ENCODE results near the gene SBNO2. TPM values are rescaled to one million over a fixed set of nuclear protein-coding genes. Genes with fewer than 3 reads are reported as not detected.
A peak's percentile ranks its signal among the peaks of the same experiment; 100 is the strongest.

The SBNO2 gene
- polyA plus RNA-seq, 1 of the 3 experiments (the other 2 are of a cell fraction) = 18.3 TPM

- TF ChIP-seq ZBTB33 (IDR thresholded peaks at IDR 0.05; ENCODE audit: borderline replicate concordance, low read depth) (no peak), MEF2A (IDR thresholded peaks at IDR 0.05; ENCODE audit: borderline replicate concordance, low read depth) (no peak)
Observed at GRCh38 chr19:1080360-1081161, 93.5 kb downstream of the SBNO2 start (continued).

DNA sequence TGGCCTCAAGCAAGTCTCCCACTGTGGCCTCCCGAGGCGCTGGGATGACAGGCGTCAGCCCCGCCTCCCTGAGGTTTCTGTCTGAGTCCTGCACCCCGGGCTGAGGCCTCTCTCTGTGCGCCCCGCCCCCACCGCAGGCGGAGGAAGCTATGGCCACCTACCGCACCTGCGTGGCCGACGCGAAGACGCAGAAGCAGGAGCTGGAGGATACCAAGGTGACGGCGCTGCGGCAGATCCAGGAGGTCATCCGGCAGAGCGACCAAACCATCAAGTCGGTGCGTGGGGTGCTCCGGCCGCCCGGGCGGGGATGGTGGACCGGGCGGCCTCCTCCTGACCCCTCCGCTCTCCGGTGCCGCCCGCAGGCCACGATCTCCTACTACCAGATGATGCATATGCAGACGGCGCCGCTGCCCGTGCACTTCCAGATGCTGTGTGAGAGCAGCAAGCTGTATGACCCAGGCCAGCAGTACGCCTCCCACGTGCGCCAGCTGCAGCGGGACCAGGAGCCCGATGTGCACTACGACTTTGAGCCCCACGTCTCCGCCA, 94.4 kb downstream of the SBNO2 start:
- peak overlapping the region in 1 of 2 experiments; percentile 17; a peak in 1 of 4 replicates for H3K4me3 ChIP-seq (ENCODE audit: low read depth in 2 of 2, low read length in 1 of 2)
- no peak overlapping the region for H2AFZ ChIP-seq (ENCODE audit: low read depth)
- peak overlapping the region in 1 of 2 experiments; percentile 54; a peak in 1 of 4 replicates for H3K27ac ChIP-seq (ENCODE audit: low read depth in 2 of 2, low read length in 1 of 2)
- peaks cover 5% of the 10 kb centered on the region for H3F3A ChIP-seq (replicated peaks; ENCODE audit: insufficient read depth)
- H3K9me3 ChIP-seq = no peaks in the 10 kb centered on the region
- DNase-seq = peak; percentile 89
- no peaks in the 10 kb centered on the region for H4K20me1 ChIP-seq (ENCODE audit: insufficient read depth)
- ChIA-PET CTCF (interaction anchor here (1.0 to 3.2 kb wide), 10 partner anchors 8 to 187 kb away, joined by 3 to 24 read pairs (median 3); partner anchors contain the start of genes ARHGAP45, CNN2 and RNU6-2), POLR2A (no interaction called here)
- H3K4me2 ChIP-seq = no peak overlapping the region
- H3K79me2 ChIP-seq (ENCODE audit: insufficient read depth) = no peaks in the 10 kb centered on the region
- H3K4me1 ChIP-seq (ENCODE audit: control insufficient read depth in 1 of 2, insufficient read depth in 2 of 2, low read depth in 1 of 2, low read length in 1 of 2) = peaks cover 0 to 22% of the 10 kb centered on the region in 2 experiments; a peak in 2 of 4 replicates
- H3K9ac ChIP-seq = no peak overlapping the region
- no peaks in the 10 kb centered on the region for H3K27me3 ChIP-seq (ENCODE audit: insufficient read depth)
- H3K36me3 ChIP-seq (replicated peaks in 1 of 2; ENCODE audit: control insufficient read depth in 1 of 2, insufficient read depth in 2 of 2, low read length in 1 of 2) = no peaks in the 10 kb centered on the region
- TF ChIP-seq MXI1 (IDR thresholded peaks at IDR 0.05; ENCODE audit: low read depth, low read length) = peak; percentile 92
- TF ChIP-seq, protein P1, sequence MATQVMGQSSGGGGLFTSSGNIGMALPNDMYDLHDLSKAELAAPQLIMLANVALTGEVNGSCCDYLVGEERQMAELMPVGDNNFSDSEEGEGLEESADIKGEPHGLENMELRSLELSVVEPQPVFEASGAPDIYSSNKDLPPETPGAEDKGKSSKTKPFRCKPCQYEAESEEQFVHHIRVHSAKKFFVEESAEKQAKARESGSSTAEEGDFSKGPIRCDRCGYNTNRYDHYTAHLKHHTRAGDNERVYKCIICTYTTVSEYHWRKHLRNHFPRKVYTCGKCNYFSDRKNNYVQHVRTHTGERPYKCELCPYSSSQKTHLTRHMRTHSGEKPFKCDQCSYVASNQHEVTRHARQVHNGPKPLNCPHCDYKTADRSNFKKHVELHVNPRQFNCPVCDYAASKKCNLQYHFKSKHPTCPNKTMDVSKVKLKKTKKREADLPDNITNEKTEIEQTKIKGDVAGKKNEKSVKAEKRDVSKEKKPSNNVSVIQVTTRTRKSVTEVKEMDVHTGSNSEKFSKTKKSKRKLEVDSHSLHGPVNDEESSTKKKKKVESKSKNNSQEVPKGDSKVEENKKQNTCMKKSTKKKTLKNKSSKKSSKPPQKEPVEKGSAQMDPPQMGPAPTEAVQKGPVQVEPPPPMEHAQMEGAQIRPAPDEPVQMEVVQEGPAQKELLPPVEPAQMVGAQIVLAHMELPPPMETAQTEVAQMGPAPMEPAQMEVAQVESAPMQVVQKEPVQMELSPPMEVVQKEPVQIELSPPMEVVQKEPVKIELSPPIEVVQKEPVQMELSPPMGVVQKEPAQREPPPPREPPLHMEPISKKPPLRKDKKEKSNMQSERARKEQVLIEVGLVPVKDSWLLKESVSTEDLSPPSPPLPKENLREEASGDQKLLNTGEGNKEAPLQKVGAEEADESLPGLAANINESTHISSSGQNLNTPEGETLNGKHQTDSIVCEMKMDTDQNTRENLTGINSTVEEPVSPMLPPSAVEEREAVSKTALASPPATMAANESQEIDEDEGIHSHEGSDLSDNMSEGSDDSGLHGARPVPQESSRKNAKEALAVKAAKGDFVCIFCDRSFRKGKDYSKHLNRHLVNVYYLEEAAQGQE (IDR thresholded peaks at IDR 0.05; ENCODE audit: low read depth, low read length) = no peak
- TF ChIP-seq MAX (IDR thresholded peaks at IDR 0.05; ENCODE audit: low read depth) = 0 out of 2 replicates have a peak, but pooled peaks have one; percentile 15
- no peak for TF ChIP-seq ELF1 (IDR thresholded peaks at IDR 0.05)
- peak; percentile 6; the same call in 1 of the 2 replicates for TF ChIP-seq RCOR1 (IDR thresholded peaks at IDR 0.05; ENCODE audit: low read length)
- TF ChIP-seq RAD21 (IDR thresholded peaks at IDR 0.05; ENCODE audit: low read length) = peak; percentile 40
- no peaks in the 10 kb centered on the region for H3K9me2 ChIP-seq
- 39% methylated on average over 5 of the region's 45 CpGs for WGBS (ENCODE audit: low lambda C conversion rate)

All from SK-N-SH (cell line).